ENCODE data around the gene FOSL2. TPM values are rescaled to one million over a fixed set of nuclear protein-coding genes. Genes with fewer than 3 reads are reported as not detected.

Gene FOSL2
- total RNA-seq, 1 donor from 2014 or later, result 156 TPM

DNA sequence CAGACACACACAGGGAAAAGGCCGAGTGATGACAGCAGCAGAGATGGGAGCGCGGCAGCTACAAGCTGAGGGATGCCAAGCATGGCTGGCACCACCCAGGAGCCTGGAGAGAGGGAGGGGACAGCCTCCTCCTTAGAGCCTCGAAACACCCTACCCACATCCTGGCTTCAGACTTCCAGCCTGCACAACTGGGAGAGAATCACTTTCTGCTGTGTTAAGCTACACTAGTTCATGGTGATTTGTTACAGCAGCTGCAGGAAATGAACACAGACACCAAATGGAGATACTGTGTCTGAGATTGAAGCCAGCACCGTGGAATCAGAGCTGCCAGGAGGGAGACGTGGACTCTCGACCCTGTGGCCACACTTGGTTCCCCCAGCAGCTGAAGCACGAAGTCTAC, 27.5 kb upstream of the FOSL2 start:
- H3K36me3 Mint-ChIP-seq (ENCODE audit: low read depth), result no peaks in the 10 kb centered on the region
- peak; percentile 34 for DNase-seq (ENCODE audit: low spot score)
- H3K27me3 Mint-ChIP-seq (ENCODE audit: low read depth), result no peaks in the 10 kb centered on the region
- H3K4me1 Mint-ChIP-seq (ENCODE audit: low read depth), result peaks cover 32% of the 10 kb centered on the region
- TF ChIP-seq, protein P1, sequence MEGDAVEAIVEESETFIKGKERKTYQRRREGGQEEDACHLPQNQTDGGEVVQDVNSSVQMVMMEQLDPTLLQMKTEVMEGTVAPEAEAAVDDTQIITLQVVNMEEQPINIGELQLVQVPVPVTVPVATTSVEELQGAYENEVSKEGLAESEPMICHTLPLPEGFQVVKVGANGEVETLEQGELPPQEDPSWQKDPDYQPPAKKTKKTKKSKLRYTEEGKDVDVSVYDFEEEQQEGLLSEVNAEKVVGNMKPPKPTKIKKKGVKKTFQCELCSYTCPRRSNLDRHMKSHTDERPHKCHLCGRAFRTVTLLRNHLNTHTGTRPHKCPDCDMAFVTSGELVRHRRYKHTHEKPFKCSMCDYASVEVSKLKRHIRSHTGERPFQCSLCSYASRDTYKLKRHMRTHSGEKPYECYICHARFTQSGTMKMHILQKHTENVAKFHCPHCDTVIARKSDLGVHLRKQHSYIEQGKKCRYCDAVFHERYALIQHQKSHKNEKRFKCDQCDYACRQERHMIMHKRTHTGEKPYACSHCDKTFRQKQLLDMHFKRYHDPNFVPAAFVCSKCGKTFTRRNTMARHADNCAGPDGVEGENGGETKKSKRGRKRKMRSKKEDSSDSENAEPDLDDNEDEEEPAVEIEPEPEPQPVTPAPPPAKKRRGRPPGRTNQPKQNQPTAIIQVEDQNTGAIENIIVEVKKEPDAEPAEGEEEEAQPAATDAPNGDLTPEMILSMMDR (IDR thresholded peaks at IDR 0.05), result no peak
- H3K27ac Mint-ChIP-seq (ENCODE audit: unreplicated experiment), result no peak overlapping the region
- H3K4me3 Mint-ChIP-seq (ENCODE audit: unreplicated experiment), result no peak overlapping the region
- H3K9me3 Mint-ChIP-seq (ENCODE audit: low read depth), result no peaks in the 10 kb centered on the region

DNA sequence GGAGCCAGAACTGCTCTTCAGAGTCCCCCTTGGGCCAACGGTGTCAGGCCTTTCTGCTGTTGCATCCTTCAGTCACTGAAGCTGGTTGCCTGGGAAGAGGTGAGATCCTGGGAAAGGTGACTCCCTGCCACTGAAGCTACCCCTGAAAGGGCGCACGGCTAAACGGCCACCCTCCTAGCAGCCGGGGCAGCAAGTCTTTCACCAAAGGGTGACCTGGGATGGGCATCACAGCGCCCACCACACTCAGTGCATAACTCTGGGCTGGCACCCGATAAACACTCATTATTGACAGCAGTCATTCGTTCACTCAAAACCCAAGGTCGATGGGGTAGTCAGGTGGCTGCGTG, 26.5 kb upstream of the FOSL2 start:
- H3K27ac Mint-ChIP-seq (ENCODE audit: unreplicated experiment), result no peak overlapping the region
- no peaks in the 10 kb centered on the region for H3K36me3 Mint-ChIP-seq (ENCODE audit: low read depth)
- DNase-seq (ENCODE audit: low spot score), result peak; percentile 53
- H3K9me3 Mint-ChIP-seq (ENCODE audit: low read depth), result no peaks in the 10 kb centered on the region
- no peaks in the 10 kb centered on the region for H3K27me3 Mint-ChIP-seq (ENCODE audit: low read depth)
- no peak overlapping the region for H3K4me3 Mint-ChIP-seq (ENCODE audit: unreplicated experiment)
- H3K4me1 Mint-ChIP-seq (ENCODE audit: low read depth), result peaks cover 29% of the 10 kb centered on the region
- TF ChIP-seq, protein P1 (IDR thresholded peaks at IDR 0.05), result no peak

DNA sequence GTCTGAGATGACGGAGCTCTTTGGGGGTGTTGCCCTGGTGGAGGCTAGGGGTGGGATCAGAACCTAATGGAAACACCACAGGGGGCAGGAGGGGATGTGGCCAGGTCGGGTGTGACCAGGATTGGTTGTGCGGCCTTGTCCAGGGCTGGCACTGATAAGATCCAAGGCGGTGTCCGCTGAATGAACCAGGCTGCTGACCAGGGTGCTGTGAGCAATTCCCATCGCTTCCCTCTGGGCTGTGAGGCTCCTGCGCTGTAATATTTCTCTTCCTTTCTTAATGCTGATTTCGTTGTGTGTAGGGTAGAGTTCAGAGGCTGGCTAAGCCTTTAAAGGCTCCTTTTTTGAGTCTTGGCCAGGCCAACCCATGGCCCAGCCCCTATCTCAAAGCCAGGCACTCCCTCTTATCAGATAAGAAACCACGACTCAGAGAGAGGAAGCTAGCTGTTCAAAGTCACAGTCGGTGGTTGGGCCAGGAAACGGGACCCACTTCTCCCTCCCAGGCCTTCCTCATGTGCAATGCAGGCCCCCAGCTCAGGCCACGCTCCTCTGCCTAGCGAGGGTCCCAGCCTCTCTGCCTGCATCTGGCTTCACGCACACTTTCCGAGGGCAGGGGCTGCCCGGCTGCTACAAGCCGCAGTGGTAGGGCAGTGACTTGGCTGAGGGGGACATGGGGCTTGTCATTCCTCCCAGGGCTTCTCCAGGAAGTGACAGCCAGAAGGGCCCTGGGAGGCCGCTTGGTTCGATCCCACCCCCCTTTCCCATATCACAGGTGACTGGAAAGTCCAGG, 26.0 kb upstream of the FOSL2 start:
- TF ChIP-seq, protein P1 (IDR thresholded peaks at IDR 0.05), result no peak
- H3K9me3 Mint-ChIP-seq (ENCODE audit: low read depth), result no peaks in the 10 kb centered on the region
- peaks cover 26% of the 10 kb centered on the region for H3K4me1 Mint-ChIP-seq (ENCODE audit: low read depth)
- peak; percentile 72 for DNase-seq (ENCODE audit: low spot score)
- H3K4me3 Mint-ChIP-seq (ENCODE audit: unreplicated experiment), result no peak overlapping the region
- H3K36me3 Mint-ChIP-seq (ENCODE audit: low read depth), result no peaks in the 10 kb centered on the region
- no peaks in the 10 kb centered on the region for H3K27me3 Mint-ChIP-seq (ENCODE audit: low read depth)
- no peak overlapping the region for H3K27ac Mint-ChIP-seq (ENCODE audit: unreplicated experiment)

DNA sequence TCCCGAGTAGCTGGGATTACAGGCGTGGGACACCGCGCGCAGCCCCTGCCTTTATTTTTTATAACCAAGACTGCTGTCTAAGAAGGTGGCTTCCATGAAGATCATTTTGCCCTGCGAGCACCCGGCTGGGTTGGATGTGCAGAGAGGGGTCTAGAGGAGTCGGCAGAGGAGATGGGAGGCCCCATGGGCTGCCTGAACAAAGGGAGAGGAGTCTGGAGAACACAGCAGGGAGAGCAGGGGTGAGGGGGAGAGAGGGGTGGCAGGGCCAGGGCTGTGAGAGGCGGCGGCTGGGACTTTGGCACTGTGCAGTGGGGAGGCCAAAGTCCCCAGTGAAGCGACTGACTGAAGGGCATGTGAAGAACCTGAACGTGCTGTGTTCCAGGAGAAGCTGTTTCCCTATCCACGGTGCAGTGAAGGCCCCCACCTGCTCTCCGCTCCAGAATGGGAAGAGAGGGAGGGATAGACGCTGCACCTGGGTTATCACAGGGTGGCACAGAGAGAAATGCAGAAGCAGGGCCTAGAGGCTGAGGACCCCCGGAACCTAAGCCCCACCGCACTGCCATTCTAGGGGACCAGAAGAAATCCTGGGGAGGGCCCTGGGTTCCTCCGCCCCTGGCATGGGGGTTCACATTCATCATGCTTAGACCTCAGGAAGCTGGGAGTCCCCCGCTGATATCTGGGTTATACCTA, 24.8 kb upstream of the FOSL2 start:
- Mint-ChIP-seq H3K4me1 (ENCODE audit: low read depth) (peaks cover 17% of the 10 kb centered on the region), H3K9me3 (ENCODE audit: low read depth) (no peaks in the 10 kb centered on the region), H3K36me3 (ENCODE audit: low read depth) (no peaks in the 10 kb centered on the region), H3K4me3 (ENCODE audit: unreplicated experiment) (no peak overlapping the region), H3K27me3 (ENCODE audit: low read depth) (no peaks in the 10 kb centered on the region), H3K27ac (ENCODE audit: unreplicated experiment) (no peak overlapping the region)
- TF ChIP-seq, protein P1 (IDR thresholded peaks at IDR 0.05), result no peak
- DNase-seq (ENCODE audit: low spot score), result peak; percentile 59

DNA sequence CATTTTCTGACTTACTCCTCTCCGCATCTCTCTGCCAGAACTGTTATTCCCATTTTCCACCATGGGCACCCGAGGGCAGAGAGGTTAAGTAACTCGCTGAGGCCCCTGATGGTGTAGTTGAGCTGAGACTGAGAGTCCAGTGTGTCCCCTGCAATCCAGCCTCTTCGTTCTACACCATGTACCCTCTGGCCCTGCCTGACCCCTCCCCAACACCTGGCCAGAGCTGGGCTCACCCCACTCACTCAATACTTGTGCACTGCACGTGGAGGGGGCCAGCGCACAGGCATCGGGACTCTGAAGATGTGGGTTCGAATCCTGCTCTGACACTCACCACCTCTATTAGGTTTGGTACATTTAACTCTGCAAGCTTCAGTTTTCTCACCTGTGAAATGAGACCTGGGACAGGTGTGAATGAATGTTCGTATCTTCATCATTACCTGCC, 24.3 kb upstream of the FOSL2 start:
- peak; percentile 56 for DNase-seq (ENCODE audit: low spot score)
- Mint-ChIP-seq H3K27me3 (ENCODE audit: low read depth) (peaks cover 2% of the 10 kb centered on the region), H3K4me1 (ENCODE audit: low read depth) (peaks cover 12% of the 10 kb centered on the region), H3K4me3 (ENCODE audit: unreplicated experiment) (no peak overlapping the region), H3K27ac (ENCODE audit: unreplicated experiment) (no peak overlapping the region), H3K36me3 (ENCODE audit: low read depth) (no peaks in the 10 kb centered on the region), H3K9me3 (ENCODE audit: low read depth) (no peaks in the 10 kb centered on the region)
- TF ChIP-seq, protein P1 (IDR thresholded peaks at IDR 0.05), result no peak
